ENCODE data around the gene COL23A1.

- TF ChIP-seq, protein P1, sequence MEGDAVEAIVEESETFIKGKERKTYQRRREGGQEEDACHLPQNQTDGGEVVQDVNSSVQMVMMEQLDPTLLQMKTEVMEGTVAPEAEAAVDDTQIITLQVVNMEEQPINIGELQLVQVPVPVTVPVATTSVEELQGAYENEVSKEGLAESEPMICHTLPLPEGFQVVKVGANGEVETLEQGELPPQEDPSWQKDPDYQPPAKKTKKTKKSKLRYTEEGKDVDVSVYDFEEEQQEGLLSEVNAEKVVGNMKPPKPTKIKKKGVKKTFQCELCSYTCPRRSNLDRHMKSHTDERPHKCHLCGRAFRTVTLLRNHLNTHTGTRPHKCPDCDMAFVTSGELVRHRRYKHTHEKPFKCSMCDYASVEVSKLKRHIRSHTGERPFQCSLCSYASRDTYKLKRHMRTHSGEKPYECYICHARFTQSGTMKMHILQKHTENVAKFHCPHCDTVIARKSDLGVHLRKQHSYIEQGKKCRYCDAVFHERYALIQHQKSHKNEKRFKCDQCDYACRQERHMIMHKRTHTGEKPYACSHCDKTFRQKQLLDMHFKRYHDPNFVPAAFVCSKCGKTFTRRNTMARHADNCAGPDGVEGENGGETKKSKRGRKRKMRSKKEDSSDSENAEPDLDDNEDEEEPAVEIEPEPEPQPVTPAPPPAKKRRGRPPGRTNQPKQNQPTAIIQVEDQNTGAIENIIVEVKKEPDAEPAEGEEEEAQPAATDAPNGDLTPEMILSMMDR (IDR thresholded peaks at IDR 0.05): no peak
- TF ChIP-seq POLR2A (IDR thresholded peaks at IDR 0.05): no peak
Measured at GRCh38 chr5:178236679-178237078, 353.5 kb downstream of the COL23A1 start.

Data from lower leg skin (tissue), 3 donors.